Measurements from ENCODE around the gene RGS7.

GRCh38 chr1:241366196-241366595, 9.2 kb upstream of the RGS7 start:
- TF ChIP-seq POLR2A (IDR thresholded peaks at IDR 0.05) (no peak), CTCF (IDR thresholded peaks at IDR 0.05) (no peak)

Measured in vagina (tissue), 2 donors.